Aorta (tissue), 5 donors: ENCODE results near the gene APC. TPM values are rescaled to one million over a fixed set of nuclear protein-coding genes. Genes with fewer than 3 reads are reported as not detected.

ENCODE experiments used
- ATAC-seq: fragments of 200-7000 bp; cut with Tn5 transposase; one replicate; pipeline ENCODE4 v1.9.1; 2022; ENCODE audit warnings: moderate library complexity; ENCODE audit not compliant: low FRiP score
- DNase-seq, 2 donors: peaks; one replicate each; pipeline ENCODE4 v3.0.0-alpha.2; 2020
- H3K27ac ChIP-seq, 2 donors: one replicate each; pipeline ENCODE4 v1.5.1; 2013; ENCODE audit warnings: low read length in 2 of 2, mild to moderate bottlenecking in 2 of 2, moderate library complexity in 2 of 2, control low read depth in 1 of 2, inconsistent platforms in 1 of 2, low read depth in 1 of 2
- H3K27me3 ChIP-seq, 2 donors: one replicate each; pipeline ENCODE4 v1.6.1; 2013; ENCODE audit warnings: control low read depth in 1 of 2, low read length in 1 of 2, mild to moderate bottlenecking in 1 of 2, moderate library complexity in 1 of 2; ENCODE audit not compliant: insufficient read depth in 2 of 2, control insufficient read depth in 1 of 2
- H3K36me3 ChIP-seq, 2 donors: one replicate each; pipeline ENCODE4 v1.6.1; 2013; ENCODE audit warnings: control low read depth in 1 of 2, low read length in 1 of 2, mild to moderate bottlenecking in 1 of 2; ENCODE audit not compliant: insufficient read depth in 2 of 2, control insufficient read depth in 1 of 2
- H3K4me1 ChIP-seq, 2 donors: one replicate each; pipeline ENCODE4 v1.6.1; 2013; ENCODE audit warnings: low read length in 2 of 2, control low read depth in 1 of 2, mild to moderate bottlenecking in 1 of 2, moderate library complexity in 1 of 2; ENCODE audit not compliant: insufficient read depth in 2 of 2, control insufficient read depth in 1 of 2
- H3K4me3 ChIP-seq, 2 donors: one replicate each; pipeline ENCODE4 v1.5.1; 2013; ENCODE audit warnings: low read length in 2 of 2, control low read depth in 1 of 2, mild to moderate bottlenecking in 1 of 2
- H3K9me3 ChIP-seq: one replicate; pipeline ENCODE4 v1.6.1; 2013; ENCODE audit warnings: mild to moderate bottlenecking, low read length; ENCODE audit not compliant: control insufficient read depth
- WGBS, 2 donors: extraction: QIAGEN DNeasy Blood & Tissue Kit; methylation state at CpG; one replicate each; pipeline ENCODE4 v1.1.7; 2013; 5-methylcytosine and 5-hydroxymethylcytosine counted together
- intact Hi-C, 2 donors: fragments of 100-400 bp; cut with DNase I; formaldehyde crosslinking; loops; one replicate each; pipeline versions ENCODE4 v1.14.2 to v1.15.0; 2022
- polyA plus RNA-seq, 2 donors: library from polyadenylated mRNA; stranded (reverse); fragments of 200-250 nt; gene quantifications; one replicate each; pipeline ENCODE4 v1.2.3, GENCODE V29; 2013
- total RNA-seq, 2 donors: library from RNA; stranded (reverse); fragmentation: NEBNext Ultra II Directional; extraction: Animal tissue kit (Norgen Biotek cat#: 25700); gene quantifications; one replicate each; pipeline ENCODE4 v1.2.1, GENCODE V29; 2021
- donor health status: healthy with polysubstance abuse.
- donor health status: Bipolar disorder and iron deficiency.
- donor health status: DM: no; HTN: no; CAD: no.
- donor health status: DM: no; HTN: no; CAD: no.
- donor health status: DM: yes; HTN: yes; CAD: no.

APC gene
- total and polyA plus RNA-seq, 4 donors, result 2.8 to 51.6 (median 28.2) TPM

DNA sequence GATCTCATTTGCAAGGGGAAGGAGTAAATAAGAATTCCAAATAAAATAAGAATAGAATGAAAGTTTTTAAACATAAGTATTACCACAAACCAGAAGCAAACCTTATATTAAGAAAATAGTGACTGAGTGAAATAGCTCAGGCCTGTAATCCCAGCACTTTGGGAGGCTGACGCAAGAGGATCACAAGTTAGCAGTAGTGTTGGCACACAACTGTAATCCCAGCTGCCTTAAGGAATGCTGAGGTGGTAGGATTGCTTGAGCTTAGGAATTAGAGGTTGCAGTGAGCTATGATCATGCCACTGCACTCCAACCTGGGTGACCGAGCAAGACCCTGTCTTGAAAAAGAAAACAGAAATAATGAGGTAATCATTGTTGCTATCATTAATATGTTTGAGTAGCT is 47.0 kb downstream of the APC start:
- Histone ChIP-seq H3K4me3 (no peak overlapping the region), H3K9me3 (no peaks in the 10 kb centered on the region), H3K36me3 (no peaks in the 10 kb centered on the region), H3K27ac (no peak overlapping the region), H3K27me3 (no peaks in the 10 kb centered on the region), H3K4me1 (no peaks in the 10 kb centered on the region)
- intact Hi-C loops, result no loop called here
- no peak for DNase-seq
- whole genome bisulfite sequencing, 2 donors, result 67 to 72% methylated on average over 2 of the region's 2 CpGs
- ATAC-seq, result no peak

DNA sequence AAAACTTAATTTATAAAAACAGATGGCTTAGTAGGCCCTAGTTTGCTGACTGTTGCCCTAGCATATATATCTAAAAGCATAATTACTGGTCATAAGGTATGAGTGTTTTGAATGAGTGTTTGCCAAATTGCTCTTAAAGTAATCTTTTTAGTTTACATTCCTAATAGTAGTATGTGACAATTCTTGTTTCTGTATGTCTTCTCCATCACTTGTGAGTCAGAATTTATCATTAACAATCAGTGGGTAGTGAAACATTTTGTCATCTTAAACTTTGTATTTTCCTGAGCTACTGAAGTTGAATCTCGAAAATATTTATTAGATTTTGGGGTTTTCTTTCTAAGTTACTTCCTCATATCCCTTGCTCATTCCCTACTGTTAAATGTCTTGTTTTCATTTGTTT is 49.6 kb downstream of the APC start:
- H3K4me1 ChIP-seq, result no peaks in the 10 kb centered on the region
- no peak overlapping the region for H3K4me3 ChIP-seq
- ATAC-seq (no peak), DNase-seq (no peak)
- H3K36me3 ChIP-seq, result no peaks in the 10 kb centered on the region
- WGBS, 2 donors, result 81 to 85% methylated on average over 1 of the region's 1 CpG
- H3K9me3 ChIP-seq, result no peaks in the 10 kb centered on the region
- no peaks in the 10 kb centered on the region for H3K27me3 ChIP-seq
- intact Hi-C loops, result no loop called here
- H3K27ac ChIP-seq, result no peak overlapping the region

DNA sequence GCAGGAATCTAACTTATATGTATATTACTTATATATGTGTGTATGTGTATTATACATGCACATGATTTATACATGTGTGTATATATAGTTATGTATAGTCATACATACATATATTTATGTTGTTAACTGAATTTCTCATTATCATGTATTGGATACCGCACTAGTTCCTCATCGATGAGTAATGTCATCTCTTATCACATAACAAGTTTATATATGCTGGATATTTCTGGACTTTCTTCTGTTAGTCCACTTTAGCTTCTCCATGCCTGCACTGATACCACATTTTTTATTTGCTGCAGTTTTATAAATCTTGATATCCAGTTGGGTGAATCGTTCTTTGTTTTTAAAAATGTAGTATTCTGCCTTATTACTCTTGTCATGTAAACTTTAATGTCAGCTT is 50.2 kb downstream of the APC start:
- Histone ChIP-seq H3K9me3 (no peaks in the 10 kb centered on the region), H3K4me1 (no peaks in the 10 kb centered on the region), H3K36me3 (peaks cover 0 to 2% of the 10 kb centered on the region in 2 donors), H3K27ac (no peak overlapping the region), H3K4me3 (no peak overlapping the region), H3K27me3 (no peaks in the 10 kb centered on the region)
- DNase-seq (no peak), ATAC-seq (no peak)
- intact Hi-C loops, result no loop called here
- WGBS, 2 donors, result 82 to 89% methylated on average over 3 of the region's 3 CpGs

DNA sequence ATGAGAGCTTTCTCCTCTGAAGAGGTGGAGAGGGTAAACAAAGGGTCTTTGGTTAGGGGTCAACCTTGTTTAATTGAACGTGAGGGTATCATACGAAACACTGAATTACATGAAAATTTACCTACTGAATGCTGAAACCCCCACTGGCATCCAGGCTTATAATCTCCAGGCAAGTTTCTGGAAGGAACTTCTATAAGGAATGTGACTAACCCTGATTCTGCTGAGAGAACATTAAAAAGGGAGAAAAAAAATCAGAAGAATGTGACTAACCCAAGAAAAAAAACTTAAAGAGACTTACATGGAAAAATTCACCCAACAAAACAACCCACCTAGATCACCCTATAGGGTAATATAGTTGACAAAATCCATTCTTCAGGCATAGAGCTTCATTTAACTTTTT is 55.5 kb downstream of the APC start:
- no peak for DNase-seq
- WGBS, 2 donors, result 87 to 88% methylated on average over 2 of the region's 2 CpGs

DNA sequence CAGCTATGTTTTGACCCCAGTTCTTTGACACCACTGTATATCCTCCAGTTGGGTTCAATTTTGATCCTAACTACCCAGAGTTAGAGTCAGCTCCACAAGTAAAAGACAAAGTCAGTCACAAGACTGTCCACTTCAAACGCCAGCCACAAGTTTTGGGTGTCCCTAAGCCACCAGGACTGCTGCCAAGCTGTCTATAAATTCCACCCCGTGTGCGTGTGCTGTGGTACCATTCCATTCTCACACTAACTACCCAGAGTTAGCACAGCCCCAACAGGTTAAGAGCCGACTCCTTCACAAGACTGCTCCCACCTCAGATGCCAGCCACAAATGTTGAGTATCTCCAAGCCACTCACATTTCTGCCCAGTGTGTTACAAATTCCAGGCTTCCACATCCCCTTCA is 56.7 kb downstream of the APC start:
- no peak for ATAC-seq
- 70 to 71% methylated on average over 4 of the region's 4 CpGs for WGBS, 2 donors
- H3K36me3 ChIP-seq, result peaks cover 0 to 3% of the 10 kb centered on the region in 2 donors

More for the DNA sequence above, 55.5 kb downstream of the APC start:
- Histone ChIP-seq H3K9me3 (no peaks in the 10 kb centered on the region), H3K4me1 (no peaks in the 10 kb centered on the region), H3K27ac (no peak overlapping the region), H3K27me3 (no peaks in the 10 kb centered on the region), H3K36me3 (peaks cover 0 to 3% of the 10 kb centered on the region in 2 donors), H3K4me3 (no peak overlapping the region)
- no peak for ATAC-seq
- intact Hi-C loops, result no loop called here

GRCh38 chr5:112795342-112795741 is 57.7 kb downstream of the APC start:
- Histone ChIP-seq H3K27ac (no peak overlapping the region), H3K36me3 (peaks cover 0 to 3% of the 10 kb centered on the region in 2 donors), H3K27me3 (no peaks in the 10 kb centered on the region), H3K4me1 (no peaks in the 10 kb centered on the region), H3K9me3 (no peaks in the 10 kb centered on the region), H3K4me3 (no peak overlapping the region)
- ATAC-seq (no peak), DNase-seq (no peak)
- intact Hi-C loops, result no loop called here
- WGBS, 2 donors, result 64 to 66% methylated on average over 3 of the region's 3 CpGs

More for the DNA sequence above, 56.7 kb downstream of the APC start:
- Histone ChIP-seq H3K27ac (no peak overlapping the region), H3K9me3 (no peaks in the 10 kb centered on the region), H3K4me3 (no peak overlapping the region), H3K4me1 (no peaks in the 10 kb centered on the region), H3K27me3 (no peaks in the 10 kb centered on the region)
- no peak for DNase-seq
- intact Hi-C loops, result no loop called here

GRCh38 chr5:112795944-112796678 is 58.4 kb downstream of the APC start:
- WGBS, 2 donors, result 68 to 73% methylated on average over 2 of the region's 2 CpGs
- ATAC-seq, result no peak
- peaks cover 0 to 3% of the 10 kb centered on the region in 2 donors for H3K36me3 ChIP-seq

DNA sequence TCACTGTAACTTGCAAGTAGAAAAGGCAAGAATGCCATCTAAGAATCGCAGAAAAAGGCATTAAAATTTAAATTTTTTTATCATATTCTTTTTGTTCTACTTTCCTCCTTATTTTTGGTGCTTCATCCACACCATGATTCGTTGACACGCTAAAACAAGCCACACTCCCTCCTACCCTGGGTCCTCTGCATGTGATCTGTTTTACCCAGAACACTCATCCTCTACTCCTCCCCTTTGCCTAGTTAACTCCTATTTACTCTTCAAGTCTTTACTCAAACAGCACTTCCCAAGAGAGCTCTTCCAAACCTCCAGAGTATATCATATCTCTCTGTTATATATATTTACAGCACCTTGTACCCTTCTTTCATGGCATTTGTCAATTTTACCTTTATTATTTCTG is 62.0 kb downstream of the APC start:
- no peak for DNase-seq
- H3K27me3 ChIP-seq, result no peaks in the 10 kb centered on the region
- no peak for ATAC-seq
- H3K9me3 ChIP-seq, result no peaks in the 10 kb centered on the region
- intact Hi-C loops, result no loop called here
- no peaks in the 10 kb centered on the region for H3K4me1 ChIP-seq
- H3K4me3 ChIP-seq, result no peak overlapping the region
- WGBS, 2 donors, result 88% methylated on average over 3 of the region's 3 CpGs
- H3K27ac ChIP-seq, result no peak overlapping the region
- no peaks in the 10 kb centered on the region for H3K36me3 ChIP-seq

More at GRCh38 chr5:112795944-112796678, 58.4 kb downstream of the APC start:
- no peak for DNase-seq
- intact Hi-C loops, result no loop called here
- no peaks in the 10 kb centered on the region for H3K27me3 ChIP-seq
- no peaks in the 10 kb centered on the region for H3K9me3 ChIP-seq
- no peak overlapping the region for H3K4me3 ChIP-seq
- no peaks in the 10 kb centered on the region for H3K4me1 ChIP-seq
- H3K27ac ChIP-seq, result no peak overlapping the region

DNA sequence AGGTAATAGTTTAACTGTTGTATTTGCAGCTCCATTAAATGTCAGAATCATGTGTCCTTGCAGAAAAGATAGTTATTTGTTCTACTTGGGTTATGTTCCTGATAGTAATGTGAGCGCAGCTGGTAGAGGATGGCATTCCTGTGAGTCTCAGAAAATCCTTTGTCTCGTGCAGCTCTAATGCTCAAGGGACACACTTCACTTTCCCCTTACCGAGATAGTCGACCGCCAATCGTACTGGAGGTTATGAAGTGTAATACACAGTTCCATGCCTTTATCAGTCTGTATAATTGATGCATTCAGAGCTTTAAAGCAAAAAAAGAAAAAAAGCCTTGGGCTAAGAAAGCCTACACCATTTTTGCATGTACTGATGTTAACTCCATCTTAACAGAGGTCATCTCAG is 63.2 kb downstream of the APC start:
- H3K9me3 ChIP-seq, result no peaks in the 10 kb centered on the region
- ATAC-seq (no peak), DNase-seq (no peak)
- H3K4me3 ChIP-seq, result no peak overlapping the region
- H3K27me3 ChIP-seq, result no peaks in the 10 kb centered on the region
- no peaks in the 10 kb centered on the region for H3K4me1 ChIP-seq
- intact Hi-C loops, result no loop called here
- no peaks in the 10 kb centered on the region for H3K36me3 ChIP-seq
- H3K27ac ChIP-seq, result no peak overlapping the region
- 80 to 86% methylated on average over 6 of the region's 6 CpGs for WGBS, 2 donors
